NB4 (cell line): ENCODE results near the gene ADSS1.

Source experiments
- DNase-seq: peaks from one replicate; pipeline ENCODE4 v3.0.0; 2010; ENCODE audit warnings: low read depth
- H3K4me3 ChIP-seq: one replicate; pipeline ENCODE4 v1.5.1; 2011; ENCODE audit warnings: mild to moderate bottlenecking, low read depth, low read length, moderate library complexity
- CTCF ChIP-seq: IDR thresholded peaks from one replicate; pipeline ENCODE4 v1.5.1; 2012; ENCODE audit warnings: low read depth, low read length
- MAX ChIP-seq: IDR thresholded peaks from 2 replicates; pipeline ENCODE4 v1.6.1; 2011; ENCODE audit warnings: low read depth, low read length
- MYC ChIP-seq: IDR thresholded peaks from 2 replicates; pipeline ENCODE4 v1.6.1; 2011; ENCODE audit warnings: low read depth, low read length
- POLR2A ChIP-seq: IDR thresholded peaks from 2 replicates; pipeline ENCODE4 v1.6.1; 2011; ENCODE audit warnings: mild to moderate bottlenecking; ENCODE audit not compliant: insufficient read length; ENCODE audit errors: extremely low read depth

ADSS1 gene

GRCh38 chr14:104702106-104702505 is 21.9 kb upstream of the ADSS1 start:
- no peak for DNase-seq
- no peak overlapping the region for H3K4me3 ChIP-seq
- TF ChIP-seq POLR2A: no peak
- TF ChIP-seq CTCF: no peak
- no peak for TF ChIP-seq MYC
- TF ChIP-seq MAX: no peak

GRCh38 chr14:104702673-104703072 is 21.4 kb upstream of the ADSS1 start:
- H3K4me3 ChIP-seq: no peak overlapping the region
- TF ChIP-seq POLR2A (no peak), MAX (no peak), MYC (no peak), CTCF (no peak)
- DNase-seq: no peak

DNA sequence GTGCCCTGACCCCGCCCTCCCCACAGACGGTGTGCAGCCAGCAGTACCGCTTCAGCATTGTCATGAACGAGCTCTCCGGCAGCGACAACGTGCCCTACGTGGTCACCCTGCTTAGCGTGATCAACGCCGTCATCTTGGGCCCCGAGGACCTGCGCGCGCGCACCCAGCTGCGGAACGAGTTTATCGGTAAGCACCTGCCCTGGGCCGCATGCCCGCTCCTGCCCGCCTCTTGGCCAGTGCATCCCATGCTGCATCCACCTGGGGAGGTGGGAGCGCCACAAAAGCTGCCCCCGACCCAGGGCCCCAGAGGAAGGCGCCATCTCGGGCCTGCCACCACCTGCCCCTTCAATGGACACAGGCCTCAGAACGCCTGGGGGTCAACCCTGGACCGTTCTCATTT is 20.8 kb upstream of the ADSS1 start:
- DNase-seq: no peak
- no peak overlapping the region for H3K4me3 ChIP-seq
- no peak for TF ChIP-seq CTCF
- TF ChIP-seq MYC: no peak
- TF ChIP-seq POLR2A: no peak
- no peak for TF ChIP-seq MAX

DNA sequence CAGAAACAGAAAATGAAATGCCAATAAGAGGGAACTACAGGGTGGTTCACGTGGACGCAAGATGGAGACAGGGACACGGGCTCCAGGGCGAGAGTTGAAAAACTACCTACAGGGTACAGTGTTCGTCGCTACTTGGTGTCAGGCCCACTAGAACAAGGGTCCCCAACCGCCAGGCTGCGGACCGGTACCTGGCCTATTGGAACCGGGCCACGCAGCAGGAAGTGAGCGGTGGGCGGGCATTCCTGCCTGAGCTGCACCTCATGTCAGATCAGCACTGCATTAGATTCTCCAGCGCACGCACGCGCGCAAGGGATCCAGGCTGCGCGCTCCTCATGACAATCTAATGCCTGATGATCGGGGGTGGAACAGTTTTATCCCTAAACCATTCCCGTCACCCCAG is 19.8 kb upstream of the ADSS1 start:
- no peak for DNase-seq
- no peak for TF ChIP-seq POLR2A
- H3K4me3 ChIP-seq: no peak overlapping the region

DNA sequence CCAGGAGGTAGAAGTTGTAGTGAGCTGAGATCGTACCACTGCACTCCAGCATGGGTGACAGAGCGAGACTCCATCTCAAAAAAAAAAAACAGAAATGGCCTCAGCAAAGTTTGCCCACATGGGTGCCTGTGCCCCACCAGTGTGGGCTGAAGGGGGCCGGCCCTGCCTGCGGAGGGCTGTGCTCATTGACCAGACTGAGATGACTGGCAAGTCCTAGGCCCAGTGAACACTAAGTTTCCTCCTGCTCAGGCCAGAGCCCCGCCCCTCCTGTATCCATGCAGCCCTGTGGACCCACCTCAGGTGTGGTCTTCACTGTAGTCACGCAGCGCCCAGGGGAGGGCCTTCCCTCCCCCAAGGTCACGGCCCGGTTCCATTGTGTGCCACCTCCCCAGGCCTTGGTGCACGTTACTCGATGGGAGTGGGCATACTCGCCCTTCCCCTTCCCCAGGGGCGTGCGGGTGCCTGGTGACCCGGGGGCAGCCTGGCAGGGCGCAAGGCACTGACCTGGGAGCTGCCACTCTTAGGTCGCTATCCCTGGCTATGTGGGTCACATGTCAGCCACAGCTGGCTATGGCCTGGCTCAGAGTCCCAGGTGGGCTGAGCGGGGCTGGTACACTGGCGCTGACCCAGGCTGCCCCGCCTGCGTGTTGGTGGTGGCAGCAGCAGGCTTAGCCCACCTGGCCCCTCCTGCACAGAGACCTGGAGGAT is 18.5 kb upstream of the ADSS1 start:
- DNase-seq: no peak
- no peak overlapping the region for H3K4me3 ChIP-seq
- TF ChIP-seq MAX: no peak
- TF ChIP-seq MYC: no peak
- no peak for TF ChIP-seq CTCF
- TF ChIP-seq POLR2A: no peak

- TF ChIP-seq CTCF (no peak), MAX (no peak), MYC (no peak), POLR2A (no peak)
- DNase-seq: no peak
- no peak overlapping the region for H3K4me3 ChIP-seq
Measured at GRCh38 chr14:104706733-104707607, 17.1 kb upstream of the ADSS1 start.
